OCI-LY1 (cell line): Measurements from ENCODE around the gene FOXS1.

Source experiments
- EZH2 ChIP-seq: fragments of 200-600 bp; sonication (generic), shearing (Covaris generic); IDR thresholded peaks from 2 replicates; pipeline ENCODE4 v1.8.0; 2017; ENCODE audit warnings: borderline replicate concordance, mixed run types, mild to moderate bottlenecking, antibody characterized with exemption, low read length, moderate library complexity, mixed read lengths
- TF ChIP-seq, protein P1 (sequence below): fragments of 200-600 bp; sonication (generic), shearing (Covaris generic); IDR thresholded peaks from 2 replicates; pipeline ENCODE4 v1.5.1; 2017; ENCODE audit warnings: mild to moderate bottlenecking, antibody characterized with exemption, low read length, moderate library complexity, mixed read lengths

- TF ChIP-seq, protein P1, sequence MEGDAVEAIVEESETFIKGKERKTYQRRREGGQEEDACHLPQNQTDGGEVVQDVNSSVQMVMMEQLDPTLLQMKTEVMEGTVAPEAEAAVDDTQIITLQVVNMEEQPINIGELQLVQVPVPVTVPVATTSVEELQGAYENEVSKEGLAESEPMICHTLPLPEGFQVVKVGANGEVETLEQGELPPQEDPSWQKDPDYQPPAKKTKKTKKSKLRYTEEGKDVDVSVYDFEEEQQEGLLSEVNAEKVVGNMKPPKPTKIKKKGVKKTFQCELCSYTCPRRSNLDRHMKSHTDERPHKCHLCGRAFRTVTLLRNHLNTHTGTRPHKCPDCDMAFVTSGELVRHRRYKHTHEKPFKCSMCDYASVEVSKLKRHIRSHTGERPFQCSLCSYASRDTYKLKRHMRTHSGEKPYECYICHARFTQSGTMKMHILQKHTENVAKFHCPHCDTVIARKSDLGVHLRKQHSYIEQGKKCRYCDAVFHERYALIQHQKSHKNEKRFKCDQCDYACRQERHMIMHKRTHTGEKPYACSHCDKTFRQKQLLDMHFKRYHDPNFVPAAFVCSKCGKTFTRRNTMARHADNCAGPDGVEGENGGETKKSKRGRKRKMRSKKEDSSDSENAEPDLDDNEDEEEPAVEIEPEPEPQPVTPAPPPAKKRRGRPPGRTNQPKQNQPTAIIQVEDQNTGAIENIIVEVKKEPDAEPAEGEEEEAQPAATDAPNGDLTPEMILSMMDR = no peak
- no peak for TF ChIP-seq EZH2
These were observed 25.2 kb downstream of the FOXS1 start for GRCh38 chr20:31820228-31820627.
